ENCODE results near the gene PHKG2.
A peak's percentile ranks its signal among the peaks of the same experiment; 100 is the strongest.

PHKG2 gene

DNA sequence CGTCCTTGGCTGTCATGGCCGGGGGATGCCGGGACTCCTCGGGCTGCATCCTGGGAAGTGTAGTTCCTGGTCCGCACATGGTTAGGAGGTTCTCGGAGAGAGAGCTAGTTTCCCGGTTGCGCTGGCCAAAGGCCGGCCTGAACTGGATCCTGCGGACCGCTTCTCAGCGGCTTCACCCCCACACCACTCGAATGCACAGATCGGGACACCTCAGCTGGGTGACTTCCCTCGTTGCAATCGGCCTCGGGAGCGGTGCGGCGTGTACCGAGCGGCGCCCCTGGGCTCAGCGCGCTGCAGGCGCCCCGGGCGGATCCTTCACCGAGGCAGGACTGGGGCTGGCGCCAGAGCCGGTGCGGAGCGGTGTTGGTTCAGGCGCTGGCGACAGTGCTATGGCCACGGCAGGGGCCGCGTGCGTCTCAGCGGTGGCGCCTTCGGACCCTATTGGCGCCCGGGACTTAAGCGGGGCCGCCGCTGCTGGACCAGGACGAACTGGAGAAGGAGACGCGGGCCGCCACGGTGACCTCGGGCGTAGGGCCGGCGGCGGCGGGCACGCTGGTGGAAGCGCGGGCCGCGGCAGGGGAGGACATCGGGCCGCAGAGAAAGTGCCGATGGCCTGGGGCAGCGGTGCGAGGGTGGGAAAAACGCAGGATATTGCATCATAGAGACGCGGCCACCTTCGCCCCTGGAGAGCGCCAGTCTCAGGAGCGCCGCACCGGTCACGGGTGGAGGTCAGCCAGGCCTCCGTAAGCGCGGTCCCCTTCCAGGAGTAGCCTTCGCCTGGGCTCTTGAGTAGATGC, 27.4 kb downstream of the PHKG2 start:
- DNase-seq: peak; percentile 82

DNA sequence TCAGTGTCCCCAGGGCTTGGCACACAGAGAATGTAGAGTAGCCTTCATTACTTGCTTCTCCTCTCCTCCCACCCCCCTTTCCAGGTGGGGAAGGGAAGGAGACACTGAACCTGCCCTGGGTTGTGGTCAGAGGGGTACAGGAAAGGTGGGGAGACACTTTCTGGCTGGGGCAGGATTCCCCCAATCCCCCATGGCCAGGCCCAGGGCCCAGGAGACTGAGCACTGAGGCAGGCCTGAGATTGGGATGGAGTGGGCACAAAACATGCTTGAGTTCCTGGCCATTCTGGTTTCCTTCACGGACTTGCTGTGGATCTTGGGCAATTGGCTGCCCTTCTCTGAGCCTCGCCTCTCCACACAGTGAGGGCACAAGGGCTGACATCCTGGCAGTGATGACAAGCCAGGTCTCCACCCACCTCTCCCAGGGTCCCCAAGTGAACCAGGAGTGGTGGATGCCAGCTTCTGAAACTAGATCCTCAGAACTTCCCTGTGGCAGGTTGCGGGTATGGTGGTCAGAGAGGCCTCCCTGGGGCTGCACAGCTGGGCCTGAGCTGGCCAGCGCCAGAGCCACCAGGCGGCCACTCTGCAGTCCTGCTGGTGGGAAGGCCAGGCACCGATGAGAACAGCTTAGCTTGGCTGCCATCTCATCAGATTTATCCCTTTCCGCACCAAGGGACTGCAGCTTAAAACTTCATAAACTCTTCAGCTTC, 29.5 kb downstream of the PHKG2 start:
- DNase-seq: no peak

DNA sequence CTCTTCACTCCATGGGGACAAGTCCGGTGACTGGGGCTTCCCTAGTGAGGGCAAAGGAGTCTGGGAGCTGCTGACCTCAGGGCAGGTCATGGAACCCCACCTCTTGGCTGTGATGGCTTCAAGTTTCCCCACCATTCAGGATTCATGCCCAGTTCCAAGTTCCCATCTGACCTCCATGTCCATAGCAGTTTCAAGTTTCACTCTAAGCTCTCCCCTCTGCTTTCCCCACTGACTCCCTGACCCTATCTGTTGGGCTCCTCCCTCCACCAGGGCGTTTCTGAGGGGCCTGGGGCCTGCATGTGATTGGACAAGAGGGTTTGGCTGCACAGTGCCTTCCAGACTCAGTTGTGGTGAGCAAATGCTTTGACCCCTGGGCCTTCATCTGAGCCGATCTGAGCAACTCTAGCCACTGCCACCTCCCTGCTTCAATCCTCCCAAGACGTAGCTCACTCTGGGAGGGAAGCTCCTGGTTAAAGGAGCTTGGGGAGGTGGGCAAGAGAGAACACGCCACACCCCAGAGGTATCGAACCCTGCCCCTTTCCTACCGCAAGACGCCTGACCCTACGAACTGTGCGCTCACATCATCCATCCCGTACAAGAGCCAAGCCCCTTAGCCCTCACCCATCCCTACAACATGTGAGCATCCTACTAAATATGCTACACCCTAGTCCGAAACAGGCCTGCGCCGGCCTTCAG, 30.5 kb downstream of the PHKG2 start:
- DNase-seq: peak; percentile 20

DNA sequence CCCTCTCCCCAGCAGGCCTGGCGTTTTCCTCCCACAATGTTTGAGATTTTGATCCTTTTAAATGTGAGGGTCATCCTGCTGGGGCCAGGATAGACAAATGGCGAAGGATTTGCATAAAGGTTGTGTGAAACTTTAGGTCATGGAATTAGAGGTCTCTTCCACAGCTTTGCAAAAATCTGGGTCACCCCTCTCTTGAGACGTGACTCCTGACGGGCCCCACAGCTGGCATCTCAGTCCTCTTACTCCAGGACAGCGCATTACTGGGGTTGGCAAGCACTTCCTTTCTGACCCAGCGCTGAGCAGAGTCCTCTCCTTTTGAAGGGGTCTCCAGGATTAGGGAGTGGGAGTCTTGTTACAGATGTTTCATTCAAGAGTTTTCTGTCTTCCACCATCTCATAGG, 31.4 kb downstream of the PHKG2 start:
- DNase-seq: no peak

DNA sequence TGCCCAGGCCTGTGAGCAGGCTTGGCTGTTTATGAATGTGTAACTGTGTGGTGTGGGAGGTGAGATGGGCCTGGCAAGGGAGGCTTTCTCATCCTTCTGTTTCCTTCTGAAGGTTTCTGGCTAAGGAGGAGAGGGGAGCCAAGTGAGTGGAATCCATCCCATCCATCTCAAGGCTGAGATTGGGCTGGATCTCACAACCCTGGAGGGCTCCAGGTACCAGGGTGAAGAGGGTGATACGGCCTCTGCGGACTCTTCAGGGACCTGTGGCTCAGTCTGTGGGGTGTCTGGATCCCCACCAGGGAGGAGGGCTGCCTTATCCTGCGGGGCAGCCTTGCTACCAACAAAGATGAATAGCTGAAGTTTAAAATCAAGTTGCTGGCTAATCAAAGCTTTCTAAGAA, 31.8 kb downstream of the PHKG2 start:
- DNase-seq: no peak

DNA sequence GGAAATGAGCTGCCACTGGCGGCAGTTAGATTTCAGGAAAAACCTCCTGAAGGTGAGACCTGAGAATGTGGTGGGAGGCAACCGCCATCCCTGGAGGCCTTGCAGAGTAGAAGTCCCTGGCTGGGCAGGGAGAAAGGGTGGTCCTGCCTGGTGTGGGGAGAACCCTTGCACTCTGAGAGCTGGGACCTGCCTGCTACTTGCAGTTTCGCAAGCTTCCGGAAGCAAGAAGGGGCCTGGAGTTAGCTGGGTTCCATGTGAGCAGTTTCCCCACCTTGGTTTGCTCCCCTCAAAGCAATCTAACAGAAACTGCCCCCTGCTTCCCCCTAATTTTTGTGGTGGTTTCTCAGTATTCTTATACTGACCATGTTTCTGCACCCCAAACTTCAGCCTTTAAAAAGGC, 32.3 kb downstream of the PHKG2 start:
- DNase-seq: no peak

DNA sequence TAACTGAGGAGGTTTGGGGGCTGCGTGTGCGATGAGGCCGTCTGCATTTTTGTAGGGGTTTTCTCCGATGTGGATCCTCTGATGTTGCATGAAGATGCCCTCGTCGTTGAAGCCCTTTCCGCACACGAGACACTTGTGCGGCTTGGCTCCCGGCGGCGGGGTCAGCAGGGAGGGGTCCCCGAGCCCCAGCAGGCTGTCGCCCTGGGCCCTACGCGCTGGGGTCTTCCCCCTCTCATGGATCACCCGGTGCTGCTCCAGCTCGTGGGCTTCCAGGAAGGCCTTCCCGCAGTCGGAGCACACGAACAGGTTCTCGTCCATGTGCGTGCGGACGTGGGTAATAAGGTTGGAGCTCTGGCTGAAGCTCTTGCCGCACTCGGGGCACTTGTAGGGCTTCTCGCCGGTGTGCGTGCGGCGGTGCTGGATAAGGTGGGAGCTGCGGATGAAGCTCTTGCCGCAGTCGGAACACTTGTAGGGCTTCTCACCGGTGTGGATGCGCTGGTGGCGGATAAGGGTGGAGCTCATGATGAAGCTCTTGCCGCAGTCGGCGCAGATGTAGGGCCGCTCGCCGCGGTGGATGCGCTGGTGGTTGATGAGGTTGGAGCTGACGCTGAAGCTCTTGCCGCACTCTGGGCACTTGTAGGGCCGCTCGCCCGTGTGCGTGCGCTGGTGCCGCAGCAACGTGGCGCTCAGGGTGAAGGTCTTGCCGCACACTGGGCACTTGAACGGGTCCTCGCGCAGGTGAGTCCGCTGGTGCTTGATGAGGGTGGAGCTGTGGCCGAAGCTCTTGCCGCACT, 34.5 kb downstream of the PHKG2 start:
- DNase-seq: no peak

DNA sequence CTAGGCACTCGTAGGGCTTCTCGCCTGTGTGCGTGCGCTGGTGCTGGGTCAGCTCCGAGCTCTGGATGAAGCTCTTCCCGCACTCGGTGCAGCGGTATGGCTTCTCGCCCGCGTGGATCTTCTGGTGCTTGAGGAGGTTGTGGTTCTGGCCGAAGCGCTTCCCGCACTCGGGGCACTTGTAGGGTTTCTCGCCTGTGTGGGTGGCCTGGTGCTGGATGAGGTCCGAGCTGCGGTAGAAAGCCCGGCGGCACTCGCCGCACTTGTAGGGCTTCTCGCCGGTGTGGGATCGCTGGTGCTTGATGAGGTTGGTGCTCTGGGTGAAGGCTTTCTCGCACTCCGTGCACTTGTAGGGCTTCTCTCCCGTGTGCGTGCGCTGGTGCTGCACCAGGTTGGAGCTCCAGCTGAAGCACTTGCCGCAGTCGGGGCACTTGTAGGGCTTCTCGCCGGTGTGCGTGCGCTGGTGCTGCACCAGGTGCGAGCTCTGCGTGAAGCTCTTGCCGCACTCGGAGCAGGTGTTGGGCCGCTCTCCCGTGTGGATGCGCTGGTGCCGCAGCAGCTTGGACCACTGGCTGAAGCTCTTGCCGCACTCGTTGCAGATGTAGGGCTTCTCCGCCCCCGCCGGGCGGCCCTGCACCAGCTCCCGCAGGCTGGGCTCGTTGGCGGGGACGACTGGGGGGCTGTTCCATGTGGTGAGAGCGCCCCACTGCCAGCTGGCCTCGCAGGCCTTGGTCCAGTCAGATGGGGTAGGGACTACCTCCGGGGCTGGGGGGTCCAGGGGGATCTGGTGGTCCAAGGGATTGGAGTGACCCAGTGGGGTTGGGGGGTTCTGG, 35.3 kb downstream of the PHKG2 start:
- DNase-seq: no peak

DNA sequence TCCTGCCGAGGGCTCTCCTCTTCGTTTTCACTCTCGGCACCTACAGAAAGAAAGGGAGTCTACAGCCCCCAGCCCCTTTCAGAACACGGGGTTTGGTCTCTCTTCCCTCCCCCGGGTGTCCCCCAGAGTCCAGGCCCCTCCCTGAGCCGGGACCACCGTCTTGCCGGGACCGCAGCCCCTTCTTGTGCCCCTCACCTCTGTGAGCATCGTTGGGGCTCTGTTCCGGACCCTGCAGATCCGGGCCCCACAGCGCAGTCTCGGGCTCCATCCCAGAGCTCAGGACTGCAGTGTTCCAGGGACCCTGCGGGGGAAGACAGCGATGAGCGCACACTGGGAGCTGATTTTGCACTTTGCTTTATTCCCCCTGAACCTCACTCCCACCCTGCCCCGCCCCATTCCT, 36.0 kb downstream of the PHKG2 start:
- DNase-seq: no peak

DNA sequence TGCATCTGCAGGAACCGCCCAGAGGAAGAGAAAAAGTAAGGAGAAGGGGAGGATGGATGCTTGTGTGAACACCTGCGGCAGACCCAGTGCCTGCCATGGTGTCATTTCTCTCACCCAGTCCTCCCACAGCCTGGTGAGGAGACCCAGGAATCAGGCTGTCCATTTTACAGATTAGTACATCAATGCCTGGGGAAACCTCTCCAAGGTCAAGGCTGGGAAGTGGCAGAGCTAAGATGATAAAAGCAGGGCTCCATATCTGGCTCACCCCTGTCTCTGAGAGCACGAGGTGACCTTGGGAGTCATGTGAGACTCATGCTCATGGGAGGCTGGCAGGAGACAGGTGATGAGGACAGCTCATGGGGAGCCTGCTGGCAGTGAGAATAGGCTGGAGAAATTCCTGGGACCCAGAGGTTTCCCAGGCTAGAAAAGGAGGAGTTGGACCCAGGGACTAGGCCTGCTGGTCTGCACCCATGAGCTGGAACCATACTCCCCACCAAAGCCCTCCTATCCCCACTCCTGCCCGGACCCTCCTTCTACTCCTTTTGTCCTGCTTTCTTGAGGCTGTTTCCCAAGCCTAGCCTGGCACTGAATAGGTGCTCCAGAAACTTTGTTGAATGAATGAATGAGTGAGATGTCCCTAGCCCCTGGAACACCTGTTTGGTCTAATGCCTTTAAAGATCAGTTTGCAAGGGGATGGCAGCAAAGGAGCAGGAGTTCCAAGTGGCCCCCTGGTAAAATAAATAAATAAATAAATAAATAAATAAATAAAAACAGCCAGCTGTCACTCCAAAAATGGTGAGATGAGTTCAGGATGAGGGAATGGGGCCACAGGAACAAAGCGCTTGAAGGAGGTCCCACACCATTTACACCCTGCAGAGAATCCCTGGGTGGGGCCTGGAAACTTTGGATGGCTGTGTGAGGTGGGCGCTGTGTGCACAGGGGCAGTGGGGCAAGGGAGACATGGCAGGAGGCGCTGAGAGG, 37.2 kb downstream of the PHKG2 start:
- no peak for DNase-seq

DNA sequence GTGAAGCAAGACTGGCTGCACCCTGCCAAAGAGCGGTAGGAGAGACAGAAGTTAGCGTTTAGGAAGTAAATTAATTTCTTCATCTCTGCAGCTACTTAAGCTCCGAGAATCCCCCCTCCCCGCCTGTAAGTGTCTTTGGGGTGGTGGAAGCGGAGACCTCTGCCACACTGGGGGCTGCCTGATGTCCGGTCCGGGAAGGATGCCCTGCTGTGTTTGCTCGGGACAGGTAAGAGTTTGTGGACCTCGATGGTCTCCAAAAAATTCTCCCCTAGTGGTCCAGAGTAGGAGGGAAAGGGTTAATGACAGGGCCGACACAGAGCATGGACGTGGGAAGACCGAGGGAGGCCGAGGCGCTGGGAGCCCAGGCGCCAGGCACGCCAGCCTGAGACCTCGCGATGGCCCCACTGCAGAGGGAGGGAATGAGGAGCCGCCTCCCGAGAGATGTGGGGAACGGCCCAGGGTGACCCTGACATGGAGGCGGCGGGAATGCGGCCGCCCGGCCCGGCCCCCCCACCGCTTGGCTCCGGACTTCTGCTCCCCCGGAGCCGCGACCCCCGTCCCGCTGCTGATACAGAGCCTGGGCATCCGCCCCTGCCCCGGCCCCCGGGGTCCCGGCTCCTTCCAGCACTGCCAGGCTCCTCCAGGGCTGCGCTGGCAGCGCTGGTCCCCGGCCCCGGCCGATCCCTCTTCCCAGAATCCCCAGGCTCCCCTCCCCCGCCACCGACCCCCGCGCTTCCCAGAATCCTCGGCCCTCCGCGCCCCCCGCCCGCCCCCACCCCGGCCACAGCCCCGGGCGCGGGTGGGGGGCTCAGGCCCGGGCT, 38.1 kb downstream of the PHKG2 start:
- peak; percentile 71 for DNase-seq

DNA sequence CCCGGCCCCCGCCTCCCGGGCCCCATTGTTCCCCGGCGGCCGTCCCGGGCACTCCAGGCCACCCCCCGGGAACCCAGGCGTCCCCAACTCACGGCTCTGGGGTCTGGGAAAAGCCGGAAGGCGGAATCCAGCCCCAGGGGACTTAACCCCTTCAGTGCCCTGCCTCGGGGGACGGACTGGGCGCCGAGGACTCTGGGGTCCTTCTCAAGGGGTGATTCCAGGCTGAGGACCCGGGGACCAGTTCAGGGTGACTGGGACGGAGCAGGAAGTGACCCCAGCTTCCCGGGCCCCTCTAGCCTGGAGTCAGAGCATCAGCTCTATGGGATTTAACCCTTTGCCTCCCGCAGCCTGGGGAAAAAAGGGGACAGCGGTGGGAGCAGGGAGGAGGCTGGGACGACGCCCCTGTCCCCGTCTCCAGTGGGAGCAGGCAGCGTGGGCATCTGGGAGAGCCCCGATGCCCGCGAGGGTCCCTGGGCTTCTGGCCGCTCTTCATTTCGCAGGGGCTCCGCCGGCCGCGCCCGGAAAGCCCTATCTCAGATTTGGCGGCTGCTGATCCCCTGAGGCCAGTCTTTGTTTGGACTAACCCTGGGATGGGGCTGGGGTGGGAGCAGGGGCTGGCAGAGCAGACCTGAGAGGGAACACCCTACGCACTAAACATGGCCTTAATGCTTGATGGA, 38.8 kb downstream of the PHKG2 start, which contains the start of gene ZNF629:
ZNF629 (minus strand) TSS at position 270 of the 677 bp plus-strand sequence. CDS start 2,723 bp downstream, outside the sequence.
- DNase-seq: peak; percentile 64

DNA sequence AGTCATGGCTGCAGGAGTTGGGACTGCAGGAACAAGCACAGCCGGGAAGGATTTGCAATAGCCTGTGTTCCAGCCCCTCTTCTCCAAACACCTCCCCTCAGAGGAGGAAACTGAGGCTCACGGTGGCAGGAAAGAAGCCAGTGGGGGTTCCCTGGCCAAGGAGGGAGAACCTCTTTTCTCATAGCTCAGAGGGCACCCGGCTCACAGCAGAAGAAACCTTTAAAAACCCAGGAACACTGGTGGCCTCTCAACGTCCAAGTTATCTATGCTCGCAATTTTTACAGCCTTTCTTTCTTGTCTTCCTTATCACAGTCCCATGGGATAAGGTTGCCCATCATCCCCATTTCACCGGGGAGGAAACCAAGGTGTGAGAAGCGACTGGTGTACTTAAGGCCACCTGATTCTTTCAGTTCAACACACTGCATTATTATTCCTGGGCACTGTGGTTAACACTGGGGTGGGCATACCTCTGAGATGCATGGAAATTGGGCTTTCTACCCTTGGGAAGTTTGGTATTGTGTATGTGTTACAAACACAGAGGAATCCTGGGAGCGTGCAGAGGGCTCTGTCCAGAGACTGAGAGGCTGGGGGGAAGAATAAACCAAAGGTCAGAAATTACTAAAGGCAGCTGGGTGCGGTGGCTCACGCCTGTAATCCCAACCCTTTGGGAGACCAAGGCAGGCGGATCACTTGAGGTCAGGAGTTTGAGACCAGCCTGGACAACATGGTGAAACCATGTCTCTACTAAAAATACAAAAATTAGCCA, 39.6 kb downstream of the PHKG2 start:
- DNase-seq: no peak

DNA sequence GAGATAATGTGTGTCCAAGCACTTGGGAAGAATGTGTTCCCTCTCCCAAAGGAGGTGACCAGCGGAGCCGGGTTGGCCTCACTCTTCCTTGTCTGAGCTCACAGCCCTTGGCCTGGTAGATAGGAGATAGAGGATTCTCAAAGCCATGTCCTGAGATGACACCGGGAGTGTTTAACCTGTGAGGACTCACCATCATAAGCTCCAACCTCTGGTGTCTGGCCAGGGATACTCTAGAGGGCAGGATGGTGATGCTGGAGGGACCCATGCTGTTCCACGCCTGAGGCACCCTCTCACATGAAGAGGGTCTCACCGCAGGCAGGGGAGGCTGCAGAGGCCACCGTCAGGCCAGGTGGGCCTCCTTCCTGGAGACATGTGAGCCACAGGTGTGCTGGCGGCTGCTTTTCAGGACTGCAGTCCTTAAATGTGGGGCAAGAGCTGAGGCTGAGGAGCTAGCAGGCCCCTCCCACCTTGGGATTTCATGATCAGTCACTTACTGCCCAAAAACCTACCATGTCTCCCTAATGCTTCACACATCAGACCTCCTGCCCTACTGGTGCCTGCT, 45.4 kb downstream of the PHKG2 start:
- DNase-seq: no peak

DNA sequence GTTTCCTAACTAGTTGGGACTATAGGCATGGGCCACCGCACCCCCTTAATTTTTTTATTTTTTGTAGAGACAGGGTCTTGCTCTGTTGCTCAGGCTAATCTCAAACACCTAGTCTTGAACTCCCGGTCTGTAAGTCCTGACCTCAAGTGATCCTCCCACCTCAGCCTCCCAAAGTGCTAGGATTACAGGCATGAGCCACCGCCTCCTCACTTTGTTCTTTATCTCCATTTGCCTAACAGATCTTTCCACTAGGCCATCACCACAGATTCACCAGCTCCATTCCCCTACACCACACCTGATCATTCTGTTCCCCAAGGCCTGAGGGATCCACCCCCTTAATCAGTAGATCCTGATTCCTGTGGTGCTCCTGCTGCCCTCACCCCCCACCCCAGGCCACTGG, 46.4 kb downstream of the PHKG2 start:
- DNase-seq: no peak

DNA sequence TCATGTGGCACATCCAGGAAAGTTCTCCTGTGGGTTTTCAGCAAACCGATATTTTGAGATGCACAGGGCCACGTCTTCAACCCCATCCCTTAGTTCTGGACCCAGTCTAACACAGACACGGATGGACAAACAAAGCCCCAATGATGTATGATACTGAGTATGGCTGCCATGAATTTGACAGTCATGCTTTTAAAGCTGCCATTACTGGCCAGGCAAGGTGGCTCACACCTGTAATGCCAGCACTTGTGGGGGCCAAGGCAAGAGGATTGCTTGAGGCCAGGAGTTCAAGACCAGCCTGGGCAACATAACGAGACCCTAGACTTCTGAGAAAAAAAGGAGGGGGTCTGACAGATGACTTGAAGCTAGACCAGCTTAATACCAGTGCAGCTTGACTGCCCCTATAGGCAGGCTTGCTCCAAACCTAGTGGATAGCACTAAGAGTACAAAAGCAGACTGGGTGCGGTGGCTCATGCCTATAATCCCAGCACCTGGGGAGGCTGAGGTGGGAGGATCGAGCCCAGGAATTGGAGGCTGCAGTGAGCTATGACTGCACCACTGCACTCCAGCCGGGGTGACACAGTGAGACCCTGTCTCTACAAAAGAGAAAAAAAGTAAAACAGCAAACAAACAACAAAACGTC, 49.6 kb downstream of the PHKG2 start:
- DNase-seq: no peak
